GM19397 (cell line): ENCODE data around the gene TMEM9.

Experiments used
- ATAC-seq: cut with Tn5 transposase; IDR thresholded peaks from one replicate; pipeline ENCODE4 v1.9.1; 2021; ENCODE audit warnings: mild to moderate bottlenecking, moderate library complexity; ENCODE audit not compliant: unreplicated experiment

Gene TMEM9

GRCh38 chr1:201128476-201128875 lies 25.8 kb downstream of the TMEM9 start:
- no peak for ATAC-seq

GRCh38 chr1:201127755-201128455 lies 26.4 kb downstream of the TMEM9 start:
- no peak for ATAC-seq

GRCh38 chr1:201126832-201127754 lies 27.2 kb downstream of the TMEM9 start, which contains the start of gene ASCL5:
Gene ASCL5, minus strand, starts transcription at chr1:201127184. Its CDS starts 11,812 bp downstream, at chr1:201115372.
- ATAC-seq, result no peak

- no peak for ATAC-seq
These were observed 27.8 kb downstream of the TMEM9 start for GRCh38 chr1:201126463-201126831.

DNA sequence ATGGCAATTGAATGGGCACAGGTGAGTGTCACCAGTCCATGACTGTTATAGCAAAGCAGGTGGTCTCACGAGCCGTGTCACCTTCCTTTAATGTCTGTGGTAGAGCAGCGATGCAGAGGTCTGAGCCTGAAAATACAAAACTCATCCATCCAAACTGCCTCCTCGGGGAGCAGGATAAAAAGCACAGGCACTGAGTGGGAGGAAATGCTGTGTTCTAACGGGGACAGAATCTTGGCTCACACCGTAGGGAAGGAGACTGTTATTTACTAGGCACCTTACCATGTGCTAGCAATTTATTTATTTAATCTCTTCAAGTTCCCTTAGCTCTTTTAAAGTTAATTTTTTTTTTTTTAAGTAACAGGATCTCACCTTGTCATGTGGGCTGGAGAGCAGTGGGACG lies 28.5 kb downstream of the TMEM9 start:
- no peak for ATAC-seq

DNA sequence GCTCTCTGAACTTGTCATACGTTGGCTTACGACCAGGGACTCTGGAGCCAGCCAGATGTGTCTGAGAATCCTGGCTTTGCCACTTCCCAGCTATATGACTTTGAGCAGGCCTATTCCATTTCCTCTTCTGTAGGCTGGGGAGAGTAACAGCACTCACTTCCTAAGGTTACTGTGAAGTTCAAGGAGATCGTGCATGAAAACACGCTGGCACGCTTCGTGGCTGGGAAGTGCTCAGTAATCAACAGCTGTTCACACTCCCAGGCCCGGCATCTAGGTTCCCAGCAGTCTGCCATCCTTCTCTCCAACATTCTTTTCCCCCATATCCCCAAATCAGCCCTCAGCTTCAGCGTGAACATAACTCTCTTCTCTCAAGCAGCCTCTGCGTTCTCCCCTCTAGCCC lies 29.3 kb downstream of the TMEM9 start:
- ATAC-seq, result no peak

- ATAC-seq, result no peak
These were observed 30.4 kb downstream of the TMEM9 start for GRCh38 chr1:201123866-201124265.

DNA sequence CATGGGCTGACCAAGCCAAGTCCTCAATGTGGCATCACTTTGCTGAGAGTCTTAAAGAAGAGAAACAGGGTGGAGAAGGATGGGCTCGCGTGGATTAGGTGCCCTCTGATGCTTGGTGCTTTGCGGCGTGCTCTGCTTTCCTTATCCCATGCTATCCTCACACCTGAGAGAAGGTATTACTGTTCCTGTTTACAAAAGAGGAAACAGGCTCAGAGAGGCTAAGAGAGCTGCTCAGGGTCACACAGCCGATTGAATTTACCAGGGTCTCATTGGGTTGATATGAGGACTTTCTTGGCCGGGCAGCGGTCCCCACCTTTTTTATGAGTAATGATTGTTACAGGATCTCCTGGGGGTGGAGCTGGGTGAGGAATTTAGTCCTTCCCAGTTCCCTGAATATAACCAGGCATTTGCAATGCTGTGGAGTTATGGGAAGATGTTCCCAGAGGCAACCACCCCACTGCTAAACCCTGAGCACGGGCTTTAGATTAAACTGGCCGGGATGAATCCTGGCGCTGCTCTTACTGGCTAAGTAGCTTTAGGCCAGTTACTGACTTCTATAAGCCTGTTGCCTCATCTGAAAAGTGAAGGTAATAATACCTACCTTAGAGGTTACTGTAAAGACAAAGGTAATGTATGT lies 31.8 kb downstream of the TMEM9 start:
- ATAC-seq, result no peak

DNA sequence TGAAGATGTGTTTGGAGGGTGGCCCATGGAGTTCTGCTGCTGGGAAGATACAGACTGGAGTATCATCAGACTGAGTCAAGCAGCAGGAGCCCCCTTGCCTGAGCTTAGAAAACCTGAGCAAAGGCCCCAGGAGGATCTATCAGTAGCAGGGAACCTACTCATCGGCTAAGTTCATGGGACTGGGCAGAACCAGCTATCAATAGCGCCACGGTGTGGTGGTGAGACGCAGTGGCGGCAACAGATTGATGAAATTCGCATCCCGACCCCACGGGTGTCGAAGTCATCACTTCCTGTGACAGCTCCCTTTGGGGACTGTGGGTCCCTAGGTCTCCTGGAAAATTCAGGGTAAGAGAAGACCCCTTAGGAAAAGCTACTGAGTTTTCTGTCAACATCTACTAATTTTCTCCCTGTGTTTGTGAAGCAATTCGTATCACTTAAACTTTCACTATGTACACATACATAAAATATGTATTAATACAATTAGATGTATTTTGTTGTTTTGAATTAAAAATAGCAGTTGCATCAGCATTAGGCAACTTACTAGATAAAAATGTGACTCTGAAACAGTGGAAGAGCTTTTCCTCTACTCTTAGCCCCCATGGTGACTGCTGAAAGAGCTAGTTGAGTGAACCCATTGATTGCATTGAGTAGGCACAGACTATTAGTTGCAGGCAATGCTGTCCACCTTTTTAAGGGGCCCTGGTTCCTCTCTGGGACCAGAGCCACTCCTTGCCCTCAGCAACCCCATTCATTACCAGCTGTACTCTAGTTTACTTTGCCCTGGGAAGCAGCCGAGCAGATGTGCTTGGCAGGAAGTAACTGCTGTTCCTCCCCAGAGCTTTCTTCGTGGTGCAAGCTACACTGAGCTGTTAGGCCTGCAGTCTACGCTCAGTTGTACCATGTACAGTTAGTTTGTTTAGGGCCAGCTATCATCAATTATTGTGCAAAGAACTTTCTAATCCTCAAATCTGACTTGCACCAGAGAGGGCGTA lies 34.8 kb downstream of the TMEM9 start:
- no peak for ATAC-seq

GRCh38 chr1:201116091-201116490 lies 38.2 kb downstream of the TMEM9 start:
- no peak for ATAC-seq

DNA sequence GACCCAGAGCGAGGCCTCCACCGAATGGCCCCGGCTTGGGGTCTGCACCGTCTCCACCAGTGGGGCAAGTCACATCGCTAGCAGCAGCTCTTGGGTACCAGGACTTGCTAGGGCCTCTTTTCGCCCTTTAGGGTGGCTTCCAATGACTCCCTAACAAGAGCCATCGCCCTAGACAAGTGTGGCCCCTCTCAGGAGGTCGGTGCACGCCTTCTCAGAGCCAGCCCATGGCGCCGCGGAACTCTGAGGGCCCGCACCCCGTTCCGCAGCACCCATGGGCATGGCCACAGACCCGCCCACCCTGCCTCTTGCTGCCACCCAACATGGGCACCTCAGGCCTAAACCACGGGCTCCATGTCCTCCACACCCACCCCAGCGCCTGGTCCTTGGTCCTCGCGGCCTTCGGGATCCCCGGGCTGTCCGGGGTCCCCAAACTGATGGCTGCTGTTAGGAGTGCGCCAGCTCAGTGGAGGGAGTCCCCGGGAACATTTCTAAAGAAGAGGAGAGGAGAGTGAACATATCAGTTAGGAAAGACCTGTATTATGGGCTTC lies 38.8 kb downstream of the TMEM9 start:
- no peak for ATAC-seq

DNA sequence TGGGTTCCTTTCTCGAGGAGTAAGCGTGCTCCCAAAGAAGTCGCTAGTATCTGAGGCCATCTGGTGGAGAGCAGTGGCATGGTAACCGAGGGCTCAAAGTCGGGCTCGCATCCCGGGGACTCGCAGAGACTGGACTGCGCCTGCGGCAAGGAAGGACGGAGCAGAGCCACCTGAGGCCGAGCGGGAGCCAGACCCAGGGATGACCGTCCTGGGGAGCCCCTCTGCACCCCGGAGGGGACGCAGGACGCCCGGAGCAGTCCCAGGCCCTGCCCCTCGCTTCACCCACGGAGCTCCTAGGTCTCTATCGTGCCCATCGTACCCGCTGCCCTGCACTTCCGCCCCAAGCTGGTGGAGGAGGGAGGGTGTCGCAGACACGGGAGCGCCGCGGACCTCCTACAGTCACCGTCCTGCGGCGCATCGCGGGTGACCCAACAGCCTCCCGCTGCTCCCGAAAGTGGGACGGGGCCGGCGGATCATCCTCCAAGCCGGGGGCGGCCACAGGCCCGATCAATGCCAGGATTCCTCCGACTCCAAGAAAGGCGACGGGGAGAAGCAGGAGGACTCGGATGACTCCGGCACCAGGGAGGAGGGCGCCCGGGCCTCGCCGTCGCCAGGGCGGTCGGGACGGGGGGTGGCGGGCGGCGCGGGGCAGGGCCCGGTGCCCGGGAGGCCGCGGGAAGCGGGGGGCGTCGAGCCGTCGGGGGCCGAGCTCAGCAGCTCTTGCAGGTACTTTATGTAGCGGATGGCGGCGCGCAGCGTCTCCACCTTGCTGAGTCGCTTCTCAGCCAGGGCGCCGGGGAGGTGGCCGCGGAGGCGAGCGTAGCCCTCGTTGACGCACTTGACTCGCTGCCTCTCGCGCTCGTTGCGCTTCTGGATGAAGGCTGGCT lies 39.8 kb downstream of the TMEM9 start:
- ATAC-seq, result peak; percentile 82

DNA sequence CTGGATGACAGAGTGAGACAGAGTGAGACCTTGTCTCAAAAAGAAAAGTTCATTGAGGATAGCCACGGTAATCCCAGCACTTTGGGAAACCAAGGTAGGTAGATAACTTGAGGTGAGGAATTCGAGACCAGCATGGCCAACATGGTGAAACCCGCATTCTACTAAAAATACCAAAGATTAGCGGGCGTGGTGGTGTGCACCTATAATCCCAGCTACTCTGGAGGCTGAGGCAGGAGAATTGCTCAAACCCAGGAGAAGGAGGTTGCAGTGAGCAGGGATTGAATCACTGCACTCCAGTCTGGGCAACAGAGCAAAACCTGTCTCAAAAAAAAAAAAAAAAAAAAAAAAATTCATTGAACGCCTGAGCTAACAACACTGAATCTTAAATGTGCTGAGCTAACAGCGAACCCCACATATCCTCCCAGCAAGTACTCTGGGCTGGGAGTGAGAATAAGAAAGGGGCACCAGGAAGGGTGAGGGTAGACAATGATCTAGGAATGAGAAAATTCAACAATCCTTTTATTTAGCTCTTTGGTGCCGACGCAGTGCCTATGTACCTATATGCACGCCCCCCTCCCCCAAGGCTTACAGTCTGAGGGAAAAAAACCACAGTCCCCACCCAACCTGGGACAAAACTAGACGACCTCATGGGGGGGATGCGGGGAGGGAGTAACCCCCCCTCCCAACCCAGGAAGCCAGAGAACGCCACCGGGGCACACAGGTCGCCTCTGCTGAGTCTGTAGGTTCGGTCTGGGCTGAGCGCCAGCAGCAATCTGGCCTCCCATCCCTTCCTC lies 40.6 kb downstream of the TMEM9 start:
- ATAC-seq, result no peak

DNA sequence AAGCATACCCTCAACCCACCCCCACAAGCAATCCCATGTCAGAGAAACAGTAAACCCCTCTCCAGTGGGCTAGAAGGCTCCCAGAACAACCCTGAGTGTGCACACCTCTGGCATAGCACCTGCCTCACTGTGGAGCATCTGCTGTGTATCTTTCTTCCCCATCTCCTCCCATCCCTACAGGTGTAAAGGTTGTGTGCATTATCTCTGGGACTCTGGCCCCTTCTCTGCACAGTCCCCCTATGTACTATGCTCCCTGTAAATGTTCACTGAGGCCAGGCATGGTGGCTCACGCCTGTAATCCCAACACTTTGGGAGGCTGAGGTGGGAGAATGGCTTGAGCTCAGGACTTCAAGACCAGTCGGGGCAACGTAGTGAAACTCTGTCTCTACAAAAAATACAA lies 41.3 kb downstream of the TMEM9 start:
- no peak for ATAC-seq

DNA sequence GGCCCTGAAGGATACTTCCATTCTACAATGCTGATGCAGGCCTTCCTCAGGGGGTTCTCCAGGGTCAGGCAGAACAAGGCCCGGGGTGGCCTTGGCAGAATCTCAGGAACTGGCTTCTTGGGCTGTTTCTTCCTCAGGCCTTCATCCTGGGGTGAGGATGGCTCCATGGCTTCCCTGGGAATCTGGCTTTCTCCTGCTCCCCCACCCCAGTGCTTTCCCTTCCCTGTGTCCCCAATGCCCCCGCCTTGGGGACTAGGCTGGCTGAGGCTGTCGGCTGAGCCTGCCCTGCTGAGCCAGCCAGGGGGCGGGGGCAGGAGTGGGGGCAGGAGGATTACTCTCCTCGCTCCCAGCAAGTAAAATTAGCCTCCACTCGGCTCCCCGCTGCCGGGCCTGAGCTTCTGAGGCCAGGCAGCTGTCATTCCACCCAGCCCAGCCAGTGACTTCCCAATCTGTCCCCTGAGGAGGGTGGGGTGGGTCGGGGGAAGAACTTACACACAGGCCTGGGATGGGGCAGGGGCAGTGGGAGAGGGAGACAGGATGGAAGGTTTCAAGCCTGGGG lies 42.0 kb downstream of the TMEM9 start, which contains the start of gene CACNA1S:
TSS of gene CACNA1S (minus strand) at position 254 of the 559 bp plus-strand sequence. CDS start at position 167, 87 bp downstream.
- no peak for ATAC-seq

DNA sequence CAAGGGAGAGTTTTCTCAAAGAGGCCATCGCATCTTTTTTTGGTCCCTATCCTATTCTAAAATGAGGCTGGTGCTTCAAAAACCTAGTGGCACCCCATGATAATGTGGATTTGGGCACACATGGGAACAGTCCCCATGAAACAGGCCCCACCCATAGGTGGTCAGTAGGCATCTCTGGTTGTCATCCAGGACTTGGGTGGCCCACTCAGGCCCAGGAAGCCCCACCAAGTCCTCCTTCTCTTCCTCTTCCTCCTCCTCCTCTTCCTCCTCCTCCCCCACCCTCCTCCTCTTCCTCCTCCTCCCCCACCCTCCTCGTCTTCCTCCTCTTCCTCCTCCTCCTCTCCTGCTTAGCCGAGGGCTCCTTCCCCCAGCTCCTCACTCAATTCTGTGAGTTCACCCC lies 42.6 kb downstream of the TMEM9 start:
- ATAC-seq, result no peak

GRCh38 chr1:201111156-201111555 lies 43.1 kb downstream of the TMEM9 start:
- ATAC-seq, result no peak

DNA sequence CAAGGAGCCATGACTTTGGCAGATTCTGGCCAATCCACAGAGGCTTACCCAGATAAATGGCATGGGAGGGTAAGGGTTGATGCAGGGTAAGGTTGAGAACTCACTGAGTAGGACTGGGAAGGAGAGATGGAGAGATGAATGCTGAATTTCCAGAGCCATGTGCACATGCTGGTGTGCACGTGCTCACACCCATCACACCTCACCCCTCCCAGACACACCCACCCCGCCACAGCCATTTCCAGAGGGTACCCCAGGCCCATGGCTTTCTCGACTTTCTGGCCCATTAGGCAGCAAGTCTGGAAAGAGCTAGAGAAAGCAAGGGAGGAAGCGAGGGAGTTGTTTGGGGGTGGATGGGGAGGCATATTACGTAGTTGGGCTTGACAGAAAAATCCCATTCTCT lies 43.7 kb downstream of the TMEM9 start:
- ATAC-seq, result no peak
